ENCODE results near the gene ACACB.
A peak's percentile ranks its signal among the peaks of the same experiment; 100 is the strongest.

ACACB gene

GRCh38 chr12:109110988-109111495, 5.3 kb upstream of the ACACB start:
- peak; percentile 84 for DNase-seq

- DNase-seq, result no peak
These were observed 3.5 kb upstream of the ACACB start for GRCh38 chr12:109112720-109113465.

GRCh38 chr12:109113661-109114321, 2.6 kb upstream of the ACACB start:
- DNase-seq, result no peak

GRCh38 chr12:109114644-109115043, 1.7 kb upstream of the ACACB start:
- DNase-seq, result no peak

- no peak for DNase-seq
These were observed 1.0 kb upstream of the ACACB start for GRCh38 chr12:109115404-109115757.

GRCh38 chr12:109116611-109116949, 193 bp downstream of the ACACB start:
- DNase-seq, result no peak

- no peak for DNase-seq
These were observed 3.7 kb downstream of the ACACB start for GRCh38 chr12:109120095-109120494.

- no peak for DNase-seq
These were observed 4.2 kb downstream of the ACACB start for GRCh38 chr12:109120557-109120956.

GRCh38 chr12:109121346-109121880, 5.0 kb downstream of the ACACB start:
- no peak for DNase-seq

- no peak for DNase-seq
These were observed 8.7 kb downstream of the ACACB start for GRCh38 chr12:109124878-109125648.

GRCh38 chr12:109125791-109126190, 9.4 kb downstream of the ACACB start:
- DNase-seq, result no peak

- no peak for DNase-seq
These were observed 10.4 kb downstream of the ACACB start for GRCh38 chr12:109126784-109127183.

- no peak for DNase-seq
These were observed 11.3 kb downstream of the ACACB start for GRCh38 chr12:109127533-109128242.

- DNase-seq, result no peak
These were observed 14.1 kb downstream of the ACACB start for GRCh38 chr12:109130297-109131153.

GRCh38 chr12:109131154-109132050, 15.0 kb downstream of the ACACB start:
- no peak for DNase-seq

GRCh38 chr12:109134186-109134917, 18.0 kb downstream of the ACACB start:
- DNase-seq, result peak; percentile 45

GRCh38 chr12:109137055-109137454, 20.7 kb downstream of the ACACB start:
- no peak for DNase-seq

- no peak for DNase-seq
These were observed 23.0 kb downstream of the ACACB start for GRCh38 chr12:109139360-109139759.

- DNase-seq, result no peak
These were observed 23.4 kb downstream of the ACACB start for GRCh38 chr12:109139791-109140190.

- no peak for DNase-seq
These were observed 24.2 kb downstream of the ACACB start for GRCh38 chr12:109140560-109140959.

All from hematopoietic multipotent progenitor cell treated with erythropoietin and hydrocortisone succinate and interleukin-3 and kit ligand, for 6 days (in vitro differentiated cells).